ENCODE measurements around the gene MACROD1.

The MACROD1 gene

GRCh38 chr11:64107303-64107702, 58.6 kb downstream of the MACROD1 start:
- TF ChIP-seq, protein P1, sequence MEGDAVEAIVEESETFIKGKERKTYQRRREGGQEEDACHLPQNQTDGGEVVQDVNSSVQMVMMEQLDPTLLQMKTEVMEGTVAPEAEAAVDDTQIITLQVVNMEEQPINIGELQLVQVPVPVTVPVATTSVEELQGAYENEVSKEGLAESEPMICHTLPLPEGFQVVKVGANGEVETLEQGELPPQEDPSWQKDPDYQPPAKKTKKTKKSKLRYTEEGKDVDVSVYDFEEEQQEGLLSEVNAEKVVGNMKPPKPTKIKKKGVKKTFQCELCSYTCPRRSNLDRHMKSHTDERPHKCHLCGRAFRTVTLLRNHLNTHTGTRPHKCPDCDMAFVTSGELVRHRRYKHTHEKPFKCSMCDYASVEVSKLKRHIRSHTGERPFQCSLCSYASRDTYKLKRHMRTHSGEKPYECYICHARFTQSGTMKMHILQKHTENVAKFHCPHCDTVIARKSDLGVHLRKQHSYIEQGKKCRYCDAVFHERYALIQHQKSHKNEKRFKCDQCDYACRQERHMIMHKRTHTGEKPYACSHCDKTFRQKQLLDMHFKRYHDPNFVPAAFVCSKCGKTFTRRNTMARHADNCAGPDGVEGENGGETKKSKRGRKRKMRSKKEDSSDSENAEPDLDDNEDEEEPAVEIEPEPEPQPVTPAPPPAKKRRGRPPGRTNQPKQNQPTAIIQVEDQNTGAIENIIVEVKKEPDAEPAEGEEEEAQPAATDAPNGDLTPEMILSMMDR (IDR thresholded peaks at IDR 0.05): no peak
- no peak for TF ChIP-seq ZFX (IDR thresholded peaks at IDR 0.05; ENCODE audit: borderline replicate concordance)
- no peak overlapping the region for H3K27ac ChIP-seq

- TF ChIP-seq, protein P1 (IDR thresholded peaks at IDR 0.05): no peak
- no peak for TF ChIP-seq ZFX (IDR thresholded peaks at IDR 0.05; ENCODE audit: borderline replicate concordance)
- no peak overlapping the region for H3K27ac ChIP-seq
Observed at GRCh38 chr11:64104632-64105031, 61.3 kb downstream of the MACROD1 start.

- H3K27ac ChIP-seq: no peak overlapping the region
Observed at GRCh38 chr11:64103277-64103985, 62.5 kb downstream of the MACROD1 start.

DNA sequence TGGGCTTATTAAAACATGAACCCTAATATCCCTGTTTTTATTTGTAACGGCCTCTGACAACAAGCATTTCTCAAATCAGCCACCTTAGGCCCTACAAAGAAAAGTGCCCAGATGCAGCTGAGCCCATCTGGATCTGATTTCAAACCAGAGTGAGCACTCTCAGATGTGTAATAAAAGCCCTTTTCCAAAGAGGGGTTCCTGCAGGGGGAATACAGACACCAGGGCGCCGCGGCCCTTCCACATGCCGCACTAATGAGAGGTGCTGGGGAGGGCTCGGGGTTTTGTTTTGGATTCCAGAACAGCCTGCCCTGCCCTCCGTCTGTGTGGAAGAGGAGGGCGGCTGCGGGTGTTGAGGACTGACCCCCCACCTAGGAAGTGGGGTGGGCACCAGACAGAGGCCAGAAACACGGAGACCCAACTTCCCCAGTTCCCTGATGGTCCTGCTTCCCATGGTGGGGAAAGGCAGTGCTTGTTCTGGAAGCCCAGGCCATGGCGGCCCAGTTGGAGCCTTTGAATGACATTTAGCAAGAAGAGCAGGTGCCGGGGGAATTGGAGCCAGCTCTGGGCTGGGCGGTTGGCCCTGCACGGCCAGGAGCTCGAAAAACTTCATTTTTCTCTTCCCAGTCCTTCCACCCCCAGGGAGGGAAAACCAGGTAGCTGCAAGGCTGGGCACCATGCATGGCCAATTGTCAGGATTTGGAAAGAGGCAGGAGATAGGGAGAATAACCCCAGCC, 63.7 kb downstream of the MACROD1 start:
- H3K27ac ChIP-seq: no peak overlapping the region
- TF ChIP-seq, protein P1 (IDR thresholded peaks at IDR 0.05): no peak
- TF ChIP-seq ZFX (IDR thresholded peaks at IDR 0.05; ENCODE audit: borderline replicate concordance): no peak

More at GRCh38 chr11:64103277-64103985, 62.5 kb downstream of the MACROD1 start:
- no peak for TF ChIP-seq ZFX (IDR thresholded peaks at IDR 0.05; ENCODE audit: borderline replicate concordance)
- TF ChIP-seq, protein P1 (IDR thresholded peaks at IDR 0.05): no peak

DNA sequence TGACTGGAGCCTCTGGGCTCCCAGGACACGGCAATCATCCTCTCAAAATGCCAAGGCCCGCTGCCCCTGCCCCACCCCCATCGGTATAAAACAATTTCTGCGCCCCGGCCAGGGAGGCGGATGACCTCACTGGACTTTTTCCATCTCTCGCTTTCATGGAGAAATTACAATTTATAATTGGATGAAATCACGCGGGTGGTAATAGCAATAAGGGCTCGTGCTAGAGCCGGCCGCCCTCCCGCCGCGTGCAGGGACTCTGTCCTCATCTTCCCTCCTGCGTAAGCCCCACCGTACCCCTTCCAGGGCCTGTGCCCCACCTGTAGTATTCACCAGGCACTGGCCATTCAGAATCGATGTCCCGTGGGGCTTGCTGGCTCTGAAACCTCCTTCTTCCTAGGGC, 64.5 kb downstream of the MACROD1 start:
- no peak overlapping the region for H3K27ac ChIP-seq
- TF ChIP-seq, protein P1 (IDR thresholded peaks at IDR 0.05): no peak
- TF ChIP-seq ZFX (IDR thresholded peaks at IDR 0.05; ENCODE audit: borderline replicate concordance): no peak

GRCh38 chr11:64100782-64101353, 65.0 kb downstream of the MACROD1 start:
- no peak overlapping the region for H3K27ac ChIP-seq
- TF ChIP-seq ZFX (IDR thresholded peaks at IDR 0.05; ENCODE audit: borderline replicate concordance): no peak
- TF ChIP-seq, protein P1 (IDR thresholded peaks at IDR 0.05): no peak

DNA sequence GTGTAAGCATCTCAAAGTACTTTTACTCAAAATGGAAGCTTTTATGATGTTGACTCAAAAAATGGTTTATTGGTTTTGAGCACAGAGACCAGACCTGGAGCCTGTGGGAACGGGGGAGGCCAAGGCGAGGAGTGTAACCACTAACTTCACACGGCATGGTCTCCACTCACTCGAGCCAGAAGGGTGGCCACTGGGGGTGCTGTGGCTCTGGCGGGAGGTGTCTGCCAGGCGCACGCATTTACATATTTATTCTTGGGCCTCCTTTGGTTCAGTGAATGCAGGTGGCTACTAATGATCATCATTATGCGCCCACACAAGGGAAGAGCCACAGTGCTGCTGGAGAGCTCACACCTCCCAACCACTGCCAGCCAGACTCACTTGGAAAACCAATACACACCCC, 65.6 kb downstream of the MACROD1 start:
- H3K27ac ChIP-seq: no peak overlapping the region

More for the DNA sequence above, 65.6 kb downstream of the MACROD1 start:
- no peak for TF ChIP-seq ZFX (IDR thresholded peaks at IDR 0.05; ENCODE audit: borderline replicate concordance)
- TF ChIP-seq, protein P1 (IDR thresholded peaks at IDR 0.05): peak; percentile 21; the same call in 1 of the 2 replicates
